H1 (cell line): ENCODE measurements around the gene GRID1. TPM values are rescaled to one million over a fixed set of nuclear protein-coding genes. Genes with fewer than 3 reads are reported as not detected.

ENCODE experiments used
- CTCF ChIA-PET: fragments of 300-600 bp; sonication (Branson Sonifier 250); formaldehyde crosslinking; loops from one replicate; lab custom pipeline; 2021; ENCODE audit not compliant: partially characterized antibody; lab: Charles Lee
- POLR2A ChIA-PET: fragments of 300-600 bp; sonication (Branson Sonifier 250); formaldehyde crosslinking; loops from one replicate; lab custom pipeline; 2021; ENCODE audit warnings: inconsistent platforms; ENCODE audit not compliant: partially characterized antibody; lab: Charles Lee
- DNase-seq, 2 experiments: peaks; one replicate each; pipeline versions ENCODE4 v3.0.0 to v3.0.0-alpha.2; 2010 to 2022; ENCODE audit warnings: low spot score in 2 of 2, low read depth in 1 of 2, mixed read lengths in 1 of 2
- FAIRE-seq: peaks from 2 replicates; lab custom pipeline; 2011; peaks lifted over from hg19 to GRCh38; lab: Jason Lieb, UNC
- H2AFZ ChIP-seq: 2 replicates; pipeline ENCODE4 v1.8.1; 2012; ENCODE audit warnings: low read length, inconsistent platforms
- H2AK5ac ChIP-seq: 2 replicates; pipeline ENCODE4 v1.6.1; 2013; ENCODE audit warnings: low read depth, low read length
- H2BK120ac ChIP-seq: replicated peaks from 2 replicates; pipeline ENCODE3; 2013; ENCODE audit warnings: low read depth, low read length, inconsistent platforms
- H2BK12ac ChIP-seq: 2 replicates; pipeline ENCODE4 v1.6.1; 2013; ENCODE audit warnings: low read depth, low read length
- H2BK15ac ChIP-seq: 2 replicates; pipeline ENCODE4 v1.6.1; 2013; ENCODE audit warnings: low read length
- H2BK20ac ChIP-seq: 2 replicates; pipeline ENCODE4 v1.6.1; 2013; ENCODE audit warnings: low read length
- H2BK5ac ChIP-seq: 2 replicates; pipeline ENCODE4 v1.6.1; 2013; ENCODE audit warnings: low read depth, low read length
- H3K14ac ChIP-seq: 2 replicates; pipeline ENCODE4 v1.6.1; 2013; ENCODE audit warnings: inconsistent platforms; ENCODE audit not compliant: insufficient read length
- H3K18ac ChIP-seq: 2 replicates; pipeline ENCODE4 v1.6.1; 2013; ENCODE audit warnings: low read length; ENCODE audit errors: extremely low read depth
- H3K23ac ChIP-seq: 2 replicates; pipeline ENCODE4 v1.6.1; 2013; ENCODE audit warnings: inconsistent platforms; ENCODE audit not compliant: insufficient read length
- H3K23me2 ChIP-seq: 2 replicates; pipeline ENCODE4 v1.6.1; 2013; ENCODE audit warnings: low read depth, low read length
- H3K27ac ChIP-seq: 2 replicates; pipeline ENCODE4 v1.6.1; 2011; ENCODE audit warnings: low read depth, low read length, inconsistent platforms
- H3K27me3 ChIP-seq, 4 experiments: replicated peaks in 1 of 4; 1 replicate in 1 of 4; 2 replicates in 3 of 4; pipeline versions ENCODE4 v1.6.1 to v1.8.1; 2011 to 2013; ENCODE audit warnings: low read length in 3 of 4, mild to moderate bottlenecking in 3 of 4, inconsistent platforms in 2 of 4, mixed read lengths in 2 of 4, moderate library complexity in 1 of 4; ENCODE audit not compliant: control insufficient read depth in 3 of 4, insufficient read depth in 3 of 4; ENCODE audit errors: extremely low read depth in 1 of 4
- H3K36me3 ChIP-seq, 4 experiments: 2 replicates each; pipeline versions ENCODE4 v1.6.1 to v1.8.1; 2011 to 2013; ENCODE audit warnings: mild to moderate bottlenecking in 4 of 4, low read length in 3 of 4, moderate library complexity in 2 of 4, control low read depth in 1 of 4, inconsistent platforms in 1 of 4; ENCODE audit not compliant: insufficient read depth in 4 of 4, control insufficient read depth in 2 of 4
- H3K4ac ChIP-seq: replicated peaks from 2 replicates; pipeline ENCODE3; 2013; ENCODE audit warnings: low read length, low read depth, mixed read lengths, inconsistent platforms; ENCODE audit not compliant: insufficient read length
- H3K4me1 ChIP-seq, 4 experiments: replicated peaks in 1 of 4; 1 replicate in 1 of 4; 2 replicates in 3 of 4; pipeline versions ENCODE4 v1.6.1 to v1.8.1; 2011 to 2013; ENCODE audit warnings: low read length in 3 of 4, inconsistent platforms in 2 of 4, mixed read lengths in 1 of 4; ENCODE audit not compliant: insufficient read depth in 4 of 4, control insufficient read depth in 3 of 4
- H3K4me2 ChIP-seq, 2 experiments: 2 replicates each; pipeline versions ENCODE4 v1.6.1 to v1.8.1; 2011 to 2013; ENCODE audit warnings: low read depth in 2 of 2, low read length in 2 of 2, control low read depth in 1 of 2, inconsistent platforms in 1 of 2, mild to moderate bottlenecking in 1 of 2; ENCODE audit not compliant: insufficient read depth in 1 of 2
- H3K4me3 ChIP-seq, 4 experiments: fragments of 200-600, 300-600 bp in 1 of 4; sonication (generic), shearing (Covaris generic), sonication (Bioruptor Twin) in 1 of 4; 2 replicates each; pipeline versions ENCODE4 v1.5.1 to v1.8.1; 2011 to 2016; ENCODE audit warnings: low read length in 4 of 4, low read depth in 3 of 4, control low read depth in 2 of 4, inconsistent platforms in 2 of 4, mild to moderate bottlenecking in 2 of 4, mixed read lengths in 1 of 4, moderate library complexity in 1 of 4; ENCODE audit not compliant: insufficient read depth in 2 of 4; ENCODE audit errors: extremely low read depth in 1 of 4
- H3K56ac ChIP-seq: replicated peaks from 2 replicates; pipeline ENCODE3; 2013; ENCODE audit warnings: low read depth, mild to moderate bottlenecking, mixed read lengths, low read length, inconsistent platforms; ENCODE audit not compliant: insufficient read length
- H3K79me1 ChIP-seq: 2 replicates; pipeline ENCODE4 v1.6.1; 2013; ENCODE audit warnings: low read depth, low read length, control low read depth
- H3K79me2 ChIP-seq, 2 experiments: 2 replicates each; pipeline versions ENCODE4 v1.6.1 to v1.8.1; 2012 to 2013; ENCODE audit warnings: low read length in 2 of 2, mild to moderate bottlenecking in 2 of 2, inconsistent platforms in 1 of 2; ENCODE audit not compliant: insufficient read depth in 2 of 2, control insufficient read depth in 1 of 2
- H3K9ac ChIP-seq, 4 experiments: replicated peaks in 1 of 4; 1 replicate in 1 of 4; 2 replicates in 3 of 4; pipeline versions ENCODE4 v1.6.1 to v1.8.1; 2011 to 2013; ENCODE audit warnings: low read depth in 3 of 4, low read length in 3 of 4, control low read depth in 2 of 4, mild to moderate bottlenecking in 2 of 4, moderate library complexity in 2 of 4, inconsistent platforms in 1 of 4; ENCODE audit errors: extremely low read depth in 1 of 4
- H3K9me3 ChIP-seq, 2 experiments: 2 replicates each; pipeline versions ENCODE4 v1.6.1 to v1.8.1; 2012 to 2013; ENCODE audit warnings: mild to moderate bottlenecking in 2 of 2, moderate library complexity in 2 of 2, control low read depth in 1 of 2, inconsistent platforms in 1 of 2, low read depth in 1 of 2, low read length in 1 of 2, mixed read lengths in 1 of 2; ENCODE audit not compliant: insufficient read depth in 2 of 2
- H4K20me1 ChIP-seq, 2 experiments: replicated peaks in 1 of 2; 2 replicates each; pipeline versions ENCODE3 to v1.8.1; 2011 to 2013; ENCODE audit warnings: inconsistent platforms in 2 of 2, low read length in 2 of 2, mild to moderate bottlenecking in 1 of 2; ENCODE audit not compliant: insufficient read depth in 2 of 2, control insufficient read depth in 1 of 2
- H4K5ac ChIP-seq: 2 replicates; pipeline ENCODE4 v1.6.1; 2013; ENCODE audit warnings: low read length, low read depth, mixed read lengths, inconsistent platforms; ENCODE audit not compliant: insufficient read length
- H4K8ac ChIP-seq: 2 replicates; pipeline ENCODE4 v1.8.0; 2013; ENCODE audit warnings: mild to moderate bottlenecking, moderate library complexity, low read length, inconsistent platforms; ENCODE audit not compliant: insufficient read depth; ENCODE audit errors: extremely low read depth
- H4K91ac ChIP-seq: replicated peaks from 2 replicates; pipeline ENCODE3; 2013; ENCODE audit warnings: low read length, mixed read lengths, inconsistent platforms; ENCODE audit not compliant: insufficient read length
- BCL11A ChIP-seq, 2 experiments: IDR thresholded peaks; one replicate each; pipeline ENCODE4 v1.6.1; 2011; ENCODE audit warnings: low read depth in 2 of 2, low read length in 2 of 2, mild to moderate bottlenecking in 2 of 2
- CBX8 ChIP-seq: fragments of 300-800, 300-1000 bp; sonication (generic); IDR thresholded peaks from 2 replicates; pipeline ENCODE4 v1.7.1; 2016; ENCODE audit warnings: low read depth, low read length, borderline replicate concordance
- EGR1 ChIP-seq: IDR thresholded peaks from 2 replicates; pipeline ENCODE4 v1.6.1; 2011; ENCODE audit warnings: low read depth, low read length, borderline replicate concordance
- FOSL1 ChIP-seq: IDR thresholded peaks from 2 replicates; pipeline ENCODE4 v1.6.1; 2011; ENCODE audit warnings: mild to moderate bottlenecking, low read depth, low read length, moderate library complexity; ENCODE audit not compliant: insufficient read depth
- MAX ChIP-seq: IDR thresholded peaks from 2 replicates; pipeline ENCODE4 v1.6.1; 2012; ENCODE audit warnings: inconsistent platforms
- PHF8 ChIP-seq: fragments of 200-600 bp; sonication (generic); conservative IDR thresholded peaks from 2 replicates; pipeline ENCODE4 v1.7.1; 2012; ENCODE audit warnings: low read depth, mild to moderate bottlenecking, inconsistent platforms, low read length, moderate library complexity
- RFX5 ChIP-seq: IDR thresholded peaks from 2 replicates; pipeline ENCODE4 v1.6.1; 2011; ENCODE audit warnings: low read depth, low read length, improper control_type of control experiment, borderline replicate concordance
- SAP30 ChIP-seq: fragments of 300-600 bp; sonication (generic); IDR thresholded peaks from 2 replicates; pipeline ENCODE4 v1.7.1; 2012; ENCODE audit warnings: low read length, moderate library complexity, mild to moderate bottlenecking, inconsistent platforms; ENCODE audit not compliant: insufficient read depth, insufficient replicate concordance
- SIX5 ChIP-seq: IDR thresholded peaks from 2 replicates; pipeline ENCODE4 v1.6.1; 2011; ENCODE audit warnings: mild to moderate bottlenecking, low read depth, low read length
- SP1 ChIP-seq: IDR thresholded peaks from 2 replicates; pipeline ENCODE4 v1.6.1; 2011; ENCODE audit warnings: low read depth, low read length
- SUZ12 ChIP-seq: fragments of 200-600 bp; sonication (generic); IDR thresholded peaks from 2 replicates; pipeline ENCODE4 v1.6.1; 2012; ENCODE audit warnings: mild to moderate bottlenecking, inconsistent platforms, low read length, moderate library complexity, mixed read lengths
- TAF1 ChIP-seq: IDR thresholded peaks from 2 replicates; pipeline ENCODE4 v1.6.1; 2011; ENCODE audit warnings: mild to moderate bottlenecking, low read depth, low read length
- USF2 ChIP-seq: IDR thresholded peaks from 2 replicates; pipeline ENCODE4 v1.6.1; 2011; ENCODE audit warnings: low read length, improper control_type of control experiment
- ZNF274 ChIP-seq: IDR thresholded peaks from 2 replicates; pipeline ENCODE4 v1.7.0; 2012; ENCODE audit warnings: low read length, borderline replicate concordance; ENCODE audit errors: extremely low read depth
- WGBS, 2 experiments: shearing (Covaris generic) in 1 of 2; methylation state at CpG; one replicate each; pipeline versions ENCODE4 v1.1.6 to v1.1.7; 2013 to 2015; ENCODE audit warnings: low lambda C conversion rate in 2 of 2, mixed read lengths in 2 of 2, inconsistent platforms in 1 of 2, low coverage in 1 of 2, missing lambda C conversion rate in 1 of 2; ENCODE audit not compliant: insufficient replicate concordance in 2 of 2, insufficient coverage in 1 of 2, insufficient read length in 1 of 2; ENCODE audit errors: extremely low coverage in 1 of 2, missing lambda C conversion rate in 1 of 2; 5-methylcytosine and 5-hydroxymethylcytosine counted together
- polyA plus RNA-seq, 7 experiments: library from polyadenylated mRNA; depleted of rRNA in 3 of 7; stranded (reverse) in 5 of 7; unstranded in 2 of 7; fragments of >200 nt in 5 of 7; fragments of 200-250 nt in 2 of 7; gene quantifications; 1 replicate in 5 of 7; 2 replicates in 1 of 7; 4 replicates in 1 of 7; pipeline versions ENCODE4 v1.2.1 to v1.2.3, GENCODE V29; 2011 to 2013; ENCODE audit warnings: missing spikeins in 2 of 7, mixed read lengths in 2 of 7
- total RNA-seq: library from RNA; stranded (reverse); fragmentation: NEBNext Ultra II Directional; extraction: Animal tissue kit (Norgen Biotek cat#: 25700); gene quantifications from 2 replicates; pipeline ENCODE4 v1.2.1, GENCODE V29; 2021

Gene GRID1
- total and polyA plus RNA-seq, 2 of the 8 experiments (the other 6 are each of a cell fraction or from before 2014, with no cell fraction given) = 0.22 to 0.30 TPM

- Histone ChIP-seq H3K4me1 (no peaks in the 10 kb centered on the region; a peak in 1 of 7 replicates), H3K27me3 (no peaks in the 10 kb centered on the region), H3K9me3 (no peaks in the 10 kb centered on the region), H2AK5ac (no peak overlapping the region), H3K4ac (no peak overlapping the region), H3K27ac (no peak overlapping the region), H2BK5ac (no peak overlapping the region), H3K4me2 (no peak overlapping the region), H3K4me3 (no peak overlapping the region), H2BK15ac (no peak overlapping the region), H4K20me1 (no peaks in the 10 kb centered on the region), H3K56ac (no peak overlapping the region), H3K79me1 (no peaks in the 10 kb centered on the region), H2AFZ (no peak overlapping the region), H2BK12ac (no peak overlapping the region), H3K23ac (no peak overlapping the region), H4K8ac (no peak overlapping the region), H3K36me3 (no peaks in the 10 kb centered on the region), H2BK20ac (no peak overlapping the region), H4K5ac (no peak overlapping the region), H3K23me2 (no peaks in the 10 kb centered on the region), H2BK120ac (no peak overlapping the region), H4K91ac (no peak overlapping the region), H3K14ac (no peak overlapping the region), H3K18ac (no peak overlapping the region), H3K9ac (no peak overlapping the region), H3K79me2 (no peaks in the 10 kb centered on the region)
- no peak for DNase-seq
- CTCF ChIA-PET = interaction anchor here (0.7 to 0.9 kb wide), 2 partner anchors 28 to 1357 kb away, joined by 3 to 5 read pairs; no protein-coding TSS in a partner anchor
- no peak for FAIRE-seq
- WGBS, 2 experiments = 92% methylated on average over 4 of the region's 4 CpGs; no CpG with 5 or more reads in 1 of the 2 experiments
- POLR2A ChIA-PET = no interaction called here
- TF ChIP-seq SIX5 (no peak), USF2 (no peak), SUZ12 (no peak), MAX (no peak), CBX8 (no peak), FOSL1 (no peak), ZNF274 (no peak), PHF8 (no peak), BCL11A (IDR thresholded peaks at IDR 0.05; ENCODE audit: low read depth in 2 of 2, low read length in 2 of 2) (no peak), RFX5 (no peak), SAP30 (no peak), SP1 (no peak), TAF1 (no peak), EGR1 (no peak)
These were observed 343.7 kb downstream of the GRID1 start for GRCh38 chr10:86022906-86023305.
